Right lobe of liver (tissue), 6 donors: ENCODE data around the gene CTU2. TPM values are rescaled to one million over a fixed set of nuclear protein-coding genes. Genes with fewer than 3 reads are reported as not detected.

ENCODE experiments used
- ATAC-seq, 4 donors: fragments of 200-7000 bp; cut with Tn5 transposase; one replicate each; pipeline ENCODE4 v1.9.1; 2020; ENCODE audit warnings: mild to moderate bottlenecking in 4 of 4, moderate library complexity in 4 of 4
- DNase-seq, 3 donors: peaks; one replicate each; pipeline ENCODE4 v3.0.0-alpha.2; 2020
- H3K27ac ChIP-seq, 3 donors: fragments of 200-600 bp; one replicate each; pipeline ENCODE4 v1.8.0; 2022
- H3K27me3 ChIP-seq, 2 donors: fragments of 200-600 bp; one replicate each; pipeline ENCODE4 v1.8.0; 2022
- H3K36me3 ChIP-seq, 4 donors: fragments of 200-600 bp; sonication (generic) in 1 of 4; one replicate each; pipeline versions ENCODE4 v1.5.1 to v1.8.0; 2017 to 2022; ENCODE audit warnings: control low read depth in 1 of 4
- H3K4me1 ChIP-seq, 4 donors: fragments of 200-600 bp; sonication (generic) in 1 of 4; one replicate each; pipeline versions ENCODE4 v1.5.1 to v1.8.0; 2017 to 2022; ENCODE audit warnings: control low read depth in 1 of 4
- H3K4me3 ChIP-seq, 3 donors: fragments of 200-600 bp; one replicate each; pipeline ENCODE4 v1.8.0; 2022
- H3K9me3 ChIP-seq, 4 donors: fragments of 200-600 bp; sonication (generic) in 1 of 4; one replicate each; pipeline versions ENCODE4 v1.5.1 to v1.8.0; 2017 to 2022; ENCODE audit warnings: control low read depth in 1 of 4
- POLR2A ChIP-seq: fragments of 450-650 bp; IDR thresholded peaks from one replicate; pipeline ENCODE4 v1.6.1; 2017; ENCODE audit warnings: antibody characterized with exemption, mild to moderate bottlenecking
- WGBS: methylation state at CpG from one replicate; pipeline ENCODE4 v1.1.6; 2018; ENCODE audit warnings: low coverage, low lambda C conversion rate; ENCODE audit not compliant: insufficient coverage; ENCODE audit errors: missing lambda C conversion rate; 5-methylcytosine and 5-hydroxymethylcytosine counted together
- intact Hi-C, 2 donors: fragments of 100-400 bp; cut with DNase I; formaldehyde crosslinking; loops; one replicate each; pipeline versions ENCODE4 v1.11.2 to v1.14.1; 2022
- total RNA-seq, 6 experiments: library from RNA; depleted of rRNA in 2 of 6; stranded (reverse); fragments of >200 nt in 2 of 6; fragmentation: NEBNext Ultra II Directional in 3 of 6; extraction: Animal tissue kit (Norgen Biotek cat#: 25700) in 3 of 6; gene quantifications; one replicate each; pipeline versions ENCODE4 v1.1.0 to v1.2.4, GENCODE V29; 2016 to 2023
- TF ChIP-seq, protein P1 (sequence below), 4 donors: fragments of 200-600 bp in 3 of 4; fragments of 450-650 bp in 1 of 4; IDR thresholded peaks; one replicate each; pipeline versions ENCODE4 v1.5.1 to v1.8.0; 2016 to 2022; ENCODE audit warnings: antibody characterized with exemption in 4 of 4, mild to moderate bottlenecking in 2 of 4
- donor health status: DM: no; HTN: yes; CAD: no.
- donor health status: DM: no; HTN: no; CAD: no.
- donor health status: DM: no; HTN: no; CAD: no.
- donor health status: DM: no; HTN: yes; CAD: no.
- donor health status: DM: no; HTN: yes; CAD: no.

Gene CTU2
- total RNA-seq, 6 experiments from 2014 or later = 5.0 to 9.5 (median 8.2) TPM

DNA sequence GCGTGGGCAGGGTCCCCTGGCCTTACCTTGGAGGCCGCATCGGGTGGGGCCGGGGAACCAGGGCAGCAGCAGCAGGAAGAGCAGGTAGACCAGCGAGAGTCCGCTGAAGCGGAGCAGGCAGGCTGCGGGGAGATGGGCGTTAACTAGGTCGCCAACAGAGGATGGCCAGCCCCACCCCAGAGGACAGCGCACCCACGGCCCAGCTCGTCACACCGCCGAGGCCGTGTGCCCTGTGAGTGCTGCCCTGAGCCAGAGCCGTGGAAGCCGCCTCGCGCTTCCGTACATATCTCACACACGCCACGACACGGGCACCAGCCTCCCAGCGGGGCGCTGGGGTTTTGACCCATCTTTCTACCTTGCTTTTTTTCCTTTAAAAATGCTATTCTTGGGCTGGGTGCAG, 43.1 kb downstream of the CTU2 start:
- H3K36me3 ChIP-seq = no peaks in the 10 kb centered on the region
- TF ChIP-seq, protein P1, sequence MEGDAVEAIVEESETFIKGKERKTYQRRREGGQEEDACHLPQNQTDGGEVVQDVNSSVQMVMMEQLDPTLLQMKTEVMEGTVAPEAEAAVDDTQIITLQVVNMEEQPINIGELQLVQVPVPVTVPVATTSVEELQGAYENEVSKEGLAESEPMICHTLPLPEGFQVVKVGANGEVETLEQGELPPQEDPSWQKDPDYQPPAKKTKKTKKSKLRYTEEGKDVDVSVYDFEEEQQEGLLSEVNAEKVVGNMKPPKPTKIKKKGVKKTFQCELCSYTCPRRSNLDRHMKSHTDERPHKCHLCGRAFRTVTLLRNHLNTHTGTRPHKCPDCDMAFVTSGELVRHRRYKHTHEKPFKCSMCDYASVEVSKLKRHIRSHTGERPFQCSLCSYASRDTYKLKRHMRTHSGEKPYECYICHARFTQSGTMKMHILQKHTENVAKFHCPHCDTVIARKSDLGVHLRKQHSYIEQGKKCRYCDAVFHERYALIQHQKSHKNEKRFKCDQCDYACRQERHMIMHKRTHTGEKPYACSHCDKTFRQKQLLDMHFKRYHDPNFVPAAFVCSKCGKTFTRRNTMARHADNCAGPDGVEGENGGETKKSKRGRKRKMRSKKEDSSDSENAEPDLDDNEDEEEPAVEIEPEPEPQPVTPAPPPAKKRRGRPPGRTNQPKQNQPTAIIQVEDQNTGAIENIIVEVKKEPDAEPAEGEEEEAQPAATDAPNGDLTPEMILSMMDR (IDR thresholded peaks at IDR 0.05) = no peak
- no peak for TF ChIP-seq POLR2A
- no peaks in the 10 kb centered on the region for H3K9me3 ChIP-seq
- 100% methylated on average over 6 of the region's 26 CpGs for WGBS
- no peak for DNase-seq
- H3K27ac ChIP-seq = no peak overlapping the region
- no peak for ATAC-seq
- no peak overlapping the region for H3K4me3 ChIP-seq
- intact Hi-C loops = no loop called here
- no peaks in the 10 kb centered on the region for H3K27me3 ChIP-seq
- no peaks in the 10 kb centered on the region for H3K4me1 ChIP-seq

DNA sequence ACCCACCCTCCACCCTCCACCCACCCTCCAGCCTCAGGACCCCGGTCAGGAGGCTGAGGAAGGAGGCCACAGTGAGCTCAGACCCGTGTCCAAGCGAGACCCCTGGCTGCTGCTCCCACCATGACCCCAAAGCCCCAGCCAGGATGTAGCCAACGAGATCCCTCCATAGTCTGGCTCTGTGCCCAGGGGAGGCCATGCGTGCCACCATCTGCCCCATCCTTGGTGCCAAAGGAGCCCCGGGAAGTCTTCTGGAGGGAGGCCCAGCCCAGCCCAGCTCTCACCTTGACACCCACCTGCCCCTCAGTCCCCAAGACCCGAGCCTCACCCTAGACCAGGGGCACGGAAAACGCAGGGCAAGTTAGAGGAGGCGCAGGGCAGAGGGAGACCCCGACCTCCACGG, 44.6 kb downstream of the CTU2 start:
- no peaks in the 10 kb centered on the region for H3K36me3 ChIP-seq
- H3K27me3 ChIP-seq = no peaks in the 10 kb centered on the region
- no peak overlapping the region for H3K4me3 ChIP-seq
- DNase-seq = no peak
- H3K9me3 ChIP-seq = no peaks in the 10 kb centered on the region
- TF ChIP-seq, protein P1 (IDR thresholded peaks at IDR 0.05) = no peak
- TF ChIP-seq POLR2A = no peak
- no peak overlapping the region for H3K27ac ChIP-seq
- no CpG with 5 or more reads among the region's 12 CpGs for WGBS
- ATAC-seq = no peak
- no peaks in the 10 kb centered on the region for H3K4me1 ChIP-seq
- intact Hi-C loops = no loop called here

DNA sequence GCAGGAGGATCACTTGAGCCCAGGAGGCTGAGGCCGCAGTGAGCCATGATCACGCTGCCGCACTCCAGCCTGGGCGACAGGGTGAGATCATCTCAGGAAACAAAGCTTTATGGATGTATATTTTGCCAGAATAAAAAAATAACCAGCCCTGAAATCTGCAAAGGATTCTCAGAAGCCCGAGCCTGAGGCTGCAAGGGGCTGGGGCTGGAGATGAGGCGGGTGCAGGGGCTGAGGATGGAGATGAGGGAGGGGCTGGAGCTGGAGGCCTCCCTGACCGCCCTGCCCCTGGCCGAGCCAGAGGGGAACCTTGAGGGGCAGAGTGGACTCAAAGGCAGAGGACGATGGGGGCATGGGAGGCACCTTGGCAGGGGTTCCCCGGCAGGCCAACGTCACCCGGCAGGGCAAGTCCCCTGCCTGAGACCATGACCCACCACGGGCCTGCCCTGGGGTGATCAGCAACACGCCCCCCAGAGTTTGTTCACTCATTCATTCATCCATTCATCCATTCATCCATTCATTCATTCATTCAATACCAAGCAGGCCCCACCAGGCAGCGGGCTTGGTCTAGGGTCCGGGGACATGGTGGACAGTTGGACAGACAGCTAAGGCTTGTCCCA, 46.2 kb downstream of the CTU2 start:
- H3K36me3 ChIP-seq = no peaks in the 10 kb centered on the region
- intact Hi-C loops = no loop called here
- 92% methylated on average over 5 of the region's 16 CpGs for WGBS

DNA sequence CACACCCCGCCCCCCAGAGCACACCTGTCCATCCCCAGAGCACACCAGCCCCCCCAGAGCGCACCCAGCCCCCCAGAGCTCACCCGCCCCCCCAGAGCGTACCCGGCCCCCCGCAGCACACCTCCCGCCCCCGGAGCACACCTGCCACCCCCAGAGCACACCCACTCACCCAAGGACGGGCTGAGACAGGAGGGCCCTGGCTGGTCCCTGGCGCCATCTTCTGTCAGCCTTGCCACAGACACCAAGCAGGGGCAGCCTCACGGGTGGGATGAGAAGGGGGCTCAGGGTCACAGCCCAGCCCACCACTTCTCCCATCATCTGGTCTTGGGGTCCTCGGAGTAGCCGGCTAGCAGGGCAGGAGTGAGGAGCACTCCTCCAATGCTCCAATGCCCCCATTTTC, 46.9 kb downstream of the CTU2 start:
- WGBS = 92% methylated on average over 5 of the region's 13 CpGs
- Histone ChIP-seq H3K4me3 (no peak overlapping the region), H3K9me3 (no peaks in the 10 kb centered on the region), H3K27ac (no peak overlapping the region), H3K27me3 (no peaks in the 10 kb centered on the region), H3K36me3 (no peaks in the 10 kb centered on the region), H3K4me1 (peaks cover 0 to under 1% (median 0%) of the 10 kb centered on the region in 4 donors)
- no peak for ATAC-seq
- TF ChIP-seq POLR2A = no peak
- TF ChIP-seq, protein P1 (IDR thresholded peaks at IDR 0.05) = no peak
- DNase-seq = no peak
- intact Hi-C loops = no loop called here

More for the DNA sequence above, 46.2 kb downstream of the CTU2 start:
- no peak overlapping the region for H3K4me3 ChIP-seq
- DNase-seq = no peak
- H3K9me3 ChIP-seq = no peaks in the 10 kb centered on the region
- no peaks in the 10 kb centered on the region for H3K27me3 ChIP-seq
- no peak overlapping the region for H3K27ac ChIP-seq
- no peak for ATAC-seq
- H3K4me1 ChIP-seq = no peaks in the 10 kb centered on the region
- TF ChIP-seq POLR2A = no peak
- TF ChIP-seq, protein P1 (IDR thresholded peaks at IDR 0.05) = no peak
